GM19452 (cell line): Measurements from ENCODE around the gene PIEZO1.

Experiments
- ATAC-seq: cut with Tn5 transposase; IDR thresholded peaks from one replicate; pipeline ENCODE4 v1.9.1; 2021; ENCODE audit not compliant: unreplicated experiment

PIEZO1 gene

DNA sequence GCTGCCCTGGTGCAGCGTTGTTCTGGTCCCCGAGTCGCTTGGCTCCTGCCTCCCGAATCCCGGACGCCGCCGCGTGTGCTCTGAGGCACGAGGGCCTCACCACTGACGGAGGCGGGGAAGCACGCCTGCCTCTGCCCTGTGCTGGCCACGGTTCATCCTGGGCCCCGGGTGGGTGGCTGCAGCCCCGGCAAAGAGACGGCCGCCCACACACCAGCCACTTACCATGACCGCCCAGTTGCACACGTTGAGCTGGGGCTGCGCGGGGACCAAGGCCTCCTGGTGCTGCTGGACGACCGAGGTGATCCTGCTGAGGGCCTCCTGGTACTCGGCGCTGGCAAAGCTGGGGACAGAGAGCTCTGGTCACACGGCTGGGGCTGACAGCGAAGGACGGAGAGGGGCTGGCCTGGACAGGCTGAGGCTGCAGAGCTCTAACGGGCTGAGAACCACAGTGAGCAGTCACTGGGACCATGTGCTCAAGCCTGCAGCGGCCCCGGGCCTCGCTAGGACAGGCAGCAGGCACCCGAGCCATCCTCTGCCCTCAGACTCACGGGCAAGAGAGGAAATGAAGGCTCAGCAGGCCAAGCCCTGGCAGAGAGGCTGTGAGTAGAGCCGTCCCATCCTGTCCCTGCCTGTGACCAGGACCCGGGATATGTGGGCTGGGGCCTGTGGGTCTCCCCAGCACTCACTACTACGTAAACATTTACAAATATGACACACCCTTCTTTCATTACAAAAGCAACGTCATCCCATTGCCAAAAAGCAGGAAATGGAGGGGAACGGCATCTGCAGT lies 33.0 kb upstream of the PIEZO1 start:
- ATAC-seq = no peak

DNA sequence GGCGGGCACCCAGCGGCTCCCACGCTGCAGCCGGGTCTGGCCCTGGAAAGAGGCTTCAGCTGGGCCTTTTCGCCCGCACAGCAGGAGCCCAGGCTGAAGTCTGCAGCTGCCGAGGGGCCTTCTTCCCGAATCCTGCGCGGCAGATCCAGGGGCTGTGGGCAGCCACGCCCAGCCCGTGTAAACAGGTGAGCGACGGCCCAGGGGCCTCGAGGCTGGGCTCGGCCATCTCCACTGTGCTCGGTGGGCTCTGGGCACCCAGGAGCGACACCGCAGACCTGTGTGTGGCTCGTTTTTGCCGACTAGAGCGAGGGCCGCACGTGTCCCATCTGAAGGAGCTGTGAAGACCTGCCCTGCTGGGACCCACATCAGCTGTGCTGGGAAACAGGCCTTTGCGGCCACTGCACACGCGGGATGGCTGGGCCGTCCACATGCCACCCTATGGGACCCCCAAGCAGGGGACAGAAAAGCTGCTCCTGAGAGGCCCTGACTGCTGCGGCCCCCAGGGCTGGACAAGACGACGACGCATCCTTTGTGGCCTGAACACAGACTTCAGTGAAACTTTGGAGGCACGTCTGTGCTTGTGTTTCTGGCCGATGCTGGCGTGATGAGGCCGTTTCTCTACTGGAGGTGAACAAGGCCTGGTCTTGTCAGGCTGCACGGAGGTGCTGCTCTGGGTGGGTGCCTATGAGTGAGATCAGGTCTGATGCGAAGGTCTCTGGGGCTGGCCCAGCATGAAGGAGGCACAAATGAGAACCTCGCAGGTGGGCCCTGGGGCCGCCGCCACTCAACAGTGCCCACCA lies 31.9 kb upstream of the PIEZO1 start:
- no peak for ATAC-seq

DNA sequence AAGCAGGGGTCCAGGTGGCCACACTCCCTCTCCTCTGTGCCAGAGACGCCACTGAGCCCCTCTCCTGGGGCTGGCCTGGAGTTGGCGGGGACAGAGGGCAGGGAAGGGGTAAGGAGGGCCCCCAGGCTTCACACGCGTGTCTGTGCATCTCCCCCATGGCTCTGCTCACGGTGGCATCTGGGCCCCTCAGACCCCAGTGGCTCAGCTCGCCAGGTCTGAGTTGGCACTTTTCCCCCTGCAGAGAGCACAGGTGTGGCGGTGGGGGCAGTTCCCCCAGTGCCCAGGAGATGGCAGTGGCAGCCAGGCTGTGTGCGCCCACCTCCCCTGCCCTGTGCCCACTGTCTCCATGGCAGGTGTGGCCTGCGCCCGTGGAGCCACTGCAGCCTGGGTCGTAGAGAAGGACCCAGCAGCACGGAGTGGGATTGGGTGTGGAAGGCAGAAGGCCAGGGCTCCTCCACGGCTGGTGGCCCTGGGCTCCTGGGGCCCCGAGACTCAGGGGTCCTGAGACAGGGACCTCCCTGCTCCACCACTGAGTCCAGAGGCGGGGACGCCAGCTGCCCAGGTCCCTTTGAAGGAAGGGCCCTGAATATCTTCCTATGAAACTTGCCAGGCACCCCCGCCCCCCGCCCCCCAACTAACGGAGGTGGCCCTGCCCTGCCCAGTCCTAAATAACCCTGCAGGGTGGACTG lies 31.0 kb upstream of the PIEZO1 start:
- ATAC-seq = no peak

DNA sequence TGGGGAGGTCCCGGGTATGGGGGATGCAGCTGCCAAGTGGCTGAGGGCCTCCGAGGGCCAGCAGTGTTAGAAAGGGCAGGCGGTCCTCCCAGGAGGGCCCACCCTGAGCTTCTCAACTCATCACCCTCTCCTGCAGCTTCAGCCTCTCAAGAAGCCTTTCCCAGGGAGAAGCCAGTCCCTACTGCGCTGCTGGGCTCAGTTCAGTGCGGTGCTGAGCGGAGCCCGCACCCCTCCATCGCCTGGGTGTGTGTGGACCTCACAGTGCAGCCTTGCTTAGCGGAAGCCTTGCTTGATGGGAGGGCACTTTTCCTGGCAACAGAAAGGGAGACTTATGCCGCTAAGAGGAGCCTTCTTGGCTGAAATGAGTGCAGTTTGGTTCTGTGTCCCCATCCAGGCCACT lies 30.2 kb upstream of the PIEZO1 start:
- ATAC-seq = no peak

DNA sequence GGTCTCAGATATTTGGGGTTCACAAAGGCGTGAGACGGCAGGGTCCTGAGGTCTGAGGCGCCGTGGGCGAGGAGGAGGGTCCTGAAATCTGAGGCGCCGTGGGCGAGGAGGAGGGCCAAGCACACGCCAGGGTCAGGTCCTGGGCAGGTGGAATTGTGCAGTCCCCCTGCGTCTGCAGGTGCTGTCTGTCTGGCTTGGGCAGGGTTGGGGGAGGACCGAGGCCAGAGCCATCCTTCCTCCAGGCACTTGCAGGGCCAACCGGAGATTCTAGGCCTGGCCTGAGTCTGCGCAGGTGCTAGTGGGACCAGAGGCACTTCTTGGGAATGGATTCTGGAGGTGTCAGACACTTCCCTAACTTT lies 29.1 kb upstream of the PIEZO1 start:
- ATAC-seq = no peak

DNA sequence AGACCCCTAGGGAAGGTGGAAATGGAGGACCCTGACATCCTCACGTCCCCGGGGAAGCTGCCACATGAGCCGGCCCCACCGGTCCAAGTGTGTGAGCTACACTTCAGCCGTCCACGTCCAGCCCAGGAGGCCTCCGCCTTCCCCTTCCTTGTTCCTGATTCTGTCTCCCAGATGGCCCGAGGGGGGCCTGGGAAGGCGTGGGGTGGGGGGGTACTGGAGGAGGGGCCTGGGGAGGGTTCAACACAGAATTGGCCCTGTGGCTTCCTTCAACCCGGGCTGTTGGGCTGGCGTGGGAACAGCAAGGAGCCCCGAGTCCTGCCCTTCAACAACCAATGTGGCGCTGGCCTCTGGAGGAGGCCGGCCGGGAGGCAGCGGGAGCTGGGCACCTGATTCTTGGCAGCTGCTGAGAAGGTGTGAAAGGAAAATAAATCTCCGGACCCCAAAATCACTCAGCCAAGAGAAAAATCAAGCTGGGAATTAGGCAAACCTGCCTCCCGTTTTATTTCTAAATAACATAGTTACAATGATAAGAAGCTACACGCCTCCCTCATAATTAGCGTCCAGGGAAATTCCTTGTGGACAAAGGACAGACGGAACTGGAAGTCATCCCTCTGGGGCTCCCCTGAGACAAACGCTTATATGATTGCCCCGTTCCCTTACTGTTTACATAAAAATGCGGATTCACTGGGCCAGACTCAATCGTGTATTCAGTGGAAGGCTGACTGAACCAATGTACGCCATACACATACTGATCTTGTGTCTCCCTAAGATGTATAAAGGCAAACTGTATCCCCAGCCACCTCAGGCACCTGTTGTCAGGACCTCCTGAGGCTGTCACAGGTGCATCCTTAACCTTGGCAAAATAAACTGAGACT lies 28.5 kb upstream of the PIEZO1 start:
- no peak for ATAC-seq

DNA sequence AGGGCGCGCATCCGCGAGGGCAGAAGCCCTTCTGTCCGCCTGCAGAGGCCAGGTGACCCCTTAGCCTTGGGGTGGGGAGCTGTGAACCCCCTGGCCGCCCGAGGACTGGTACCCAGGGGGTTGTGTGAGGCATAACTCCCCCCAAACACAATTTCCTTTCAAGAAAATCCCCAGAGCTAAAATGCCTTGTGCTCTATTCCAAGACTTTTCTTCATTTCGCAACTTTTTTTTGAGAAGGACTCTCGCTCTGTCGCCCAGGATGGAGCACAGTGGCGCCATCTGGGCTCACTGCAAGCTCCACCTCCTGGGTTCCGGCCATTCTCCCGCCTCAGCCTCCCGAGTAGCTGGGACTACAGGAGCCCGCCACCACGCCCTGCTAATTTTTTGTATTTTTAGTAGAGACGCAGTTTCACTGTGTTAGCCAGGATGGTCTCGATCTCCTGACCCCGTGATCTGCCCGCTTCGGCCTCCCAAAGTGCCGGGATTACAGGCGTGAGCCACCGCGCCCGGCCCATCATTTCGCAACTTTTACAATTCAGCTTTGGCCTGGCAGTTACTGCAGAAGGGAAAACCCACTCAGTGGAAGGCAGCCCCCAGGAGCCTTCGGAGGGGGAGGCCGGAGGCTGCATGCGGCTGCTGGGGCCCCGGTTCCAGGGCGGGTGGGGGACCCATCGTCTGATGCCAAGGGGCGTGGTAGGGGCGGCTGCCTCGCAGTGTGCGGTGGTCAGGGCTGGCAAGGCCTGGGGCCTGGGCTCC lies 27.7 kb upstream of the PIEZO1 start:
- no peak for ATAC-seq

DNA sequence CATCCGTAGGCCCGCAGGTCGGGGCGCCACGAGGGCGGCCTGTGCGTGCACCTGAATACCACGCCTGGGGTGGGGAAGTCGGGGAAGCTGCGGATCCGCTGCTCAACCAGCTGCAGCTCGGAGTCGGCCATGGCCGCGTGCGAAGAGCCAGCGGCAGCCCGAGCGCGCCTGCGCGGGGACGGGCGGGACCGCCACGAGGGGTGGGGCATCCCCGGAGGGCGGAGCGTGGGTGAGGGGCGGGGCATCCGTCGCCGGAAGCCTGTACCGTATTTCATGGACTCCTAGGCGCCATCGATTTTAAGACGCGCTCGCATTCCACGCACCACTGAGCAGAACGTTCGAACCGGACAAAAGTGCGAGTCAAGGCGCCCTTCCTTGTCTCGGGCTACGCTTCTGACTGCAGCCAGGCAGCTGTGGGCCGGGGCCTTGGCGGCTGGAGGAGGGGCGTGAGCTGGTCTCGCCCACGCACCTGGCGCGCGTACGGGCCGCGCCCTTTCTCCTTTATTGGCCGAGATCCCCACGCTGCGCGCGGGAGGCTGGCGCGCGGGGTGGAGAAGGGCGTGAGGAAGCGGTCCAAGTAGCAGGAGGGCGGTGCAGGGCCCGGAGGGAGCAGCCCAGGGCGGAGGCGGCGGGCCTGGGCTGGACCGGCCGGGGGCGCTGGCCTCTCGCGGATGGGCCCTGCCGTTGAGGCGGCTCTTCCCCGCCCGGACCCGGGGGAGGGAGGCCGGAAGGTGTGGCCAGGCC lies 26.9 kb upstream of the PIEZO1 start, which contains the start of gene APRT:
Gene APRT (minus strand): TSS at position 160 of the 744 bp plus-strand sequence. CDS start 29 bp downstream, at position 131.
- ATAC-seq = peak; percentile 63

DNA sequence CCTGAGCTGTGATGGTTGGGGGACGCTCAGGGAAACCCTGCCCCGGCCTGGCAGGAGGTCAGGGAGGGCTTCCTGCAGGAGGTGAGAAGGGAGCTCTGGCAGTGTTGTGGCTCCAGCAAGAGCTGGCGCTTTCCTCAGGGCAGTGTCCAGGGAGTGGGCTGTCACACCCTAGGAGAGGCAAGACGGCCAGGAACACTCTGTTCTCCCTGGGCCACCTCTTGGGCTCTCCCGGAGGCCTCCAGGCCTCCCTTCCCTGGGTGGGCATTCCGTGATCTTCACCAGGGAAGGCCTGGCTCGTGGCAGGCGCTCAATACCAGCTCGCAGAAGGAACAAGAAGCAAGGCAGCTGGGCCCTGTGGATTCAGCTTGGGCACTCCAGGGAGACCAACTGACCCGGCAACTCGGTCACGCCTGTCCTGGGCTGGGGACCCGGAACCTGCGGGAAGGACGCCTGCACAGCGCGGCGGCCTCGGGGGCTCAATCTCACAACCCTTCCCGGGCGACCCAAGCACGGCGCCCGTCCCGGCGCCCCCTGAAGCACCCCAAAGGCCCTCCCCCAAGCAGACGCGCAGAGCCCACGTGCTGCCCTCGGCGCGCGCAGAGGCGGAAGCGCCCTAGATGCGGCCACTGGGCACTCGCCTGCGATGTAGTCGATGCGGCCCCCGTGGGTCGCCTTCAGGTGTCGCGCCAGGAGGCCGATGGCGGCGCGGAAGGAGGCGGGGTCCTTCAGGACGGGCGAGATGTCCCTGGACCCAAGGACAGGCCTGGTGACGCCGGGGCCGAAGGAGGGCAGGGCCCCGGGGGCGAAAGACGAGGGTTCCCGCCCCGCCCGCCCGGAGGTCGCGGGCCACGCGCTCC lies 26.1 kb upstream of the PIEZO1 start:
- peak; percentile 48 for ATAC-seq

DNA sequence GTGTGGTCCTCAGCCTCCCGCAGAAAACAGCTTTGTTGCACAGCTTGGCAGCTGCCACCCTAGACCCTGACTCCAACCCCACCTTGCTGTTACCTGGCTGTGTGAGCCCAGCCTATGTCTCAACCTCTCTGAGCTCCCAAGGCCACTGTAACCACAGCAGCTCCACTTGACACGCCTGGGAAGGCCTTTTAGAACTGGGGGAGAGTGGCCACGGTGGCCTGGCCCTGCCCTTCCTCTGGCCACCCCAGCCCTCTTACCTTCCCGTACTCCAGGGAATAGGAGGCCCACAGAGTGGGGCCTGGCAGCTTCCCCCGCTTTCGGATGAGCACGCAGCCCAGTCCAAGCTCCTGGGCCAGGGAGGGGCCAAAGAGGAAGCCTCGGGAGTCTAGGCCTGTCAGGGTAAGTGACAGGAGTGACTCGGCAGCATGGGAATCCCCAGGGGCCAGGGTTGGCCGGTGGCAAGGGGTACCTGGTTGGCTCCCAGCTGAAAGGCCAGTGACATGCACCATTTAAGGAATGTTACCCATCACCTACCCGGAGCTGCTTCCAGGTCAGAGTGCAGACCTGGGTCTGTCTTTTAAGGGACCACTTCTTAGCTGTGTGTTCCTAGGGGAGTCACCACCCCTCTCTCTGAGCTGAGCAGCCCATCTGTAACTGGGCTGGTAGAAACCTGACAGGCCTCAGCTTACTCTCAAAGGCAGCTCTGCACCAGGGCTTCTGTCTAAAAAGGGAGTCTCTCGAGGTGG lies 25.3 kb upstream of the PIEZO1 start:
- no peak for ATAC-seq

DNA sequence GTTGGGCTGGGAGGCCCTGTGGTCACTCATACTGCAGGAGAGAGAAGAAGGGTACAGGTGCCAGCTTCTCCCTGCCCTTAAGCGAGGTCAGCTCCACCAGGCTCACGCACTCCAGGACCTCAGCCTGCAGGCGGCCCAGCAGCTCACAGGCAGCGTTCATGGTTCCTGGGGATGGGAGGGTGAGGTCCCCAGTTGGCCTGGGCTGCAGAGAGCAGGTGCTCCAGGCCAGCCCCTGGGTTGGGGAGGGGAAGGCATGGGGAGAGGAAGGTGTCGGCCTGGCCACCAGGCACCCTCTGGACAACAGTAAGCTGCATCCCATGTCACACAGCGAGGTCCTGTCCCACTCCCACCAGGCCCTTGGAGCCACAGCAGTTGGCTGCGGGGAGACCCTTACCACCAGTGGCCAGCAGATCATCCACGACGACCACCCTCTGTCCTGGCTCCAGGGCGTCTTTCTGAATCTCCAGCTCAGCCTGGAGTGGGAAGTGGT lies 24.7 kb upstream of the PIEZO1 start:
- no peak for ATAC-seq

DNA sequence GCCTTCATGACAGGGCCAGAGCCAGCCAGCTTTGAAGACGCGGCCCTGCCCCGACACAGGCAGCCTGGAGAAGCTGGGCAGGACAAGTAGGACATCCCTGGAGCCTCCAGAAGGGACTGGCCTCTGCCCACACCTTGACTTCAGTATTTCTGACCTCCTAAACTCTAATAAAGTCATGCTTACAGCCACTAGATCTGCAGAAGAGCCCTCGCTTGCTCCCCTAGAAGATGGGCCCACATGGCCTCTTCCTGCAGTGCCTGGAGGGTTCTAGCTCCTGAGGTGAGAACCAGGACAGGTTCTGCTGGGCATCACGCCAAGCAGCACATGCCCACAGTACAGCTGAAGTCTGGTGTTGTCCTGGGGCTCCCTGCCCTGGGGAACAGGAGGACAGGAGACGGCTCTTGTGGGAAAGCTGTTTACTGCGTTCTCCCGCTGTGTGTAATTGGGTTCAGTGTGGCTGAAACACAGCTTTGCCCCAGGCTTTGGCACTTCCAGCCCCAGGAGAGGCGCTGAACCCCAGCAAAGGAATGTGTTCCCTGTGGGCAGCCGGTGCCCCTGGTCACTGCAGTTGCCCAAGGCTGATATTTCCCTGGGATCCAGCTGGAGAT lies 24.2 kb upstream of the PIEZO1 start:
- no peak for ATAC-seq

DNA sequence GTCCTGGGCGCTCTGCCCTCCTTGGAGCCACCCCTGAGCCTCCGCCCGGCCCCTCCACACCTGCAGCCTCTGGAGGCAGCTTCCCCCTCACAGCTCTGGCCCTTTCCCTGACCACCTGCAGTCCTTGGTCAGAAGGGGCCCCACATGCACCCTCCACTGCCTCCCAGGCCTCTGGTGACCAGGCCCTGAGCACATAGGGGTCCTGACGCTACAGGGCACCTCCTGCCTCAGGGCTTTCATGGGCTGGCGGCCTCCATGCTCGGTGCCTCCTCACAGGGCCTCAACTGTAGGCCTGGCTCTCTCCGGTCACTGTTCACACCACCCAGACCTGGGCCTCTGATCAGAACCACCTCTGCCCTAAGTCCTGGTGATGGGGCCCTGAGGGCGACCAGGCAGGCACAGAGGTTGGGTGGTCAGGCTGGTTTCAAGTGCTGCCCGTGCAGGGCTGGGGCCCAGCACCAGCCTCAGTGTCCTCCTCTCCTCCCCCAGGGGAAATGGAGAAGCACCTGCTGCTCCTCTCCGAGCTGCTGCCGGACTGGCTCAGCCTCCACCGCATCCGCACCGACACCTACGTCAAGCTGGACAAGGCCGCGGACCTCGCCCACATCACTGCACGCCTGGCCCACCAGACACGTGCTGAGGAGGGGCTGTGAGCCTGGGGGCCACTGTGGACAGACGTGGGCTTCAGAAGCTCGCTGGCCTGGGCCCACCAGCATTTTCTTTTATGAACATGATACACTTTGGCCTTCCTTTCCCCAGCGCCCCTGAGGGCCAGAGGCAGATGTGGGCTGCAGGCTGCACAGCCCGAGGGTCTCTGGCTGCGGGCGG lies 22.8 kb upstream of the PIEZO1 start:
- ATAC-seq = no peak

DNA sequence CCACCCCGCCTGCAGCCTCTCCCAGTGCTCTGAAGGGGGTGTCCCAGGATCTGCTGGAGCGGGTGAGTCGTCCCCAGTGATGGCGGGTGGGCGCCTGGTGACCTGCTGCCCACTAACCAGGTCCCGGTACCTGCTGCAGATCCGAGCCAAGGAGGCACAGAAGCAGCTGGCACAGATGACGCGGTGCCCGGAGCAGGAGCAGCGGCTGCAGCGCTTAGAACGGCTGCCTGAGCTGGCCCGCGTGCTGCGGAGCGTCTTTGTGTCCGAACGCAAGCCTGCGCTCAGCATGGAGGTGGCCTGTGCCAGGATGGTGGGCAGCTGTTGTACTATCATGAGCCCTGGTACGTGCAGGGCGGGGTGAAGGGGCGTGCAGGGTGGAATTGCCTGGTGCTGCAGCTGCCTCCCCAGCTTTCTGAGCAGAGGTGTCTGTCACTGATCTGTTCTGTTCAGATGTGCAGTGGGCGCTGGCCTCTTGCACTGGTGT lies 22.2 kb upstream of the PIEZO1 start:
- ATAC-seq = no peak

DNA sequence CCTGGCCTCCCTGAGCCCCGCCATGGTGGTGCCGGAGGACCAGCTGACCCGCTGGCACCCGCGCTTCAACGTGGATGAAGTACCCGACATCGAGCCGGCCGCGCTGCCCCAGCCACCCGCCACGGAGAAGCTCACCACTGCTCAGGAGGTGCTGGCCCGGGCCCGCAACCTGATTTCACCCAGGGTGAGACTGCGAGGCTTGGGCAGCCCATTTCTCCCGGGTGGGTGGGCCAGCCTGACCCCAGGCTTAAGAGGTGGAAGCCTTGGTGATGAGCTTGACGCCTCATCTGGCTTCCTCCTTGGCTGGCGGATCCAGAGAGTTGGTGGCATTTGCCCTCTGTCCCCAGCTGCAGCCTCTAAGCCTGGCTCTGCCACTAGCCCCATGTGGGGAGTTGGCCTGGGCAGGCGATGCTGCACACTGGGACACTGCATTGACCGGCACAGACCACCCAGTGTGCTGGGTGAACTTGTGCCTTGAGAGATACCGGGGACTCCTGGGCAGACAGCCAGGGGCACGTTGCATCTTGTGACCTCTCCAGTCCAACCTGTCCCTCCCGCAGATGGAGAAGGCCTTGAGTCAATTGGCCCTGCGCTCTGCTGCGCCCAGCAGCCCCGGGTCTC lies 21.6 kb upstream of the PIEZO1 start:
- no peak for ATAC-seq
